BE2C (cell line): ENCODE measurements around the gene SLC35E2B.
A peak's percentile ranks its signal among the peaks of the same experiment; 100 is the strongest.
"Not testable (repeated sequence)": the region's sequence is repeated elsewhere in the genome, so short reads cannot be mapped to it uniquely, and the experiment has no call there.

ENCODE experiments used
- DNase-seq: peaks from one replicate; pipeline ENCODE4 v3.0.0-alpha.2; 2020
- H3K27me3 ChIP-seq: fragments of 250-450 bp; sonication (Bioruptor Pico); 2 replicates; pipeline ENCODE4 v1.5.1; 2020; ENCODE audit warnings: mild to moderate bottlenecking
- H3K36me3 ChIP-seq: fragments of 250-450 bp; sonication (Bioruptor Pico); 2 replicates; pipeline ENCODE4 v1.5.1; 2020; ENCODE audit warnings: mild to moderate bottlenecking
- H3K4me1 ChIP-seq: fragments of 250-450 bp; sonication (Bioruptor Pico); 2 replicates; pipeline ENCODE4 v1.5.1; 2020
- H3K4me3 ChIP-seq: 2 replicates; pipeline ENCODE4 v1.5.1; 2011; ENCODE audit warnings: low read depth, low read length
- H3K9me3 ChIP-seq: fragments of 250-450 bp; sonication (Bioruptor Pico); 2 replicates; pipeline ENCODE4 v1.5.1; 2020
- TF ChIP-seq, protein P1 (sequence below): IDR thresholded peaks from 2 replicates; pipeline ENCODE4 v1.5.1; 2012; ENCODE audit warnings: mild to moderate bottlenecking, low read depth, low read length

Gene SLC35E2B

DNA sequence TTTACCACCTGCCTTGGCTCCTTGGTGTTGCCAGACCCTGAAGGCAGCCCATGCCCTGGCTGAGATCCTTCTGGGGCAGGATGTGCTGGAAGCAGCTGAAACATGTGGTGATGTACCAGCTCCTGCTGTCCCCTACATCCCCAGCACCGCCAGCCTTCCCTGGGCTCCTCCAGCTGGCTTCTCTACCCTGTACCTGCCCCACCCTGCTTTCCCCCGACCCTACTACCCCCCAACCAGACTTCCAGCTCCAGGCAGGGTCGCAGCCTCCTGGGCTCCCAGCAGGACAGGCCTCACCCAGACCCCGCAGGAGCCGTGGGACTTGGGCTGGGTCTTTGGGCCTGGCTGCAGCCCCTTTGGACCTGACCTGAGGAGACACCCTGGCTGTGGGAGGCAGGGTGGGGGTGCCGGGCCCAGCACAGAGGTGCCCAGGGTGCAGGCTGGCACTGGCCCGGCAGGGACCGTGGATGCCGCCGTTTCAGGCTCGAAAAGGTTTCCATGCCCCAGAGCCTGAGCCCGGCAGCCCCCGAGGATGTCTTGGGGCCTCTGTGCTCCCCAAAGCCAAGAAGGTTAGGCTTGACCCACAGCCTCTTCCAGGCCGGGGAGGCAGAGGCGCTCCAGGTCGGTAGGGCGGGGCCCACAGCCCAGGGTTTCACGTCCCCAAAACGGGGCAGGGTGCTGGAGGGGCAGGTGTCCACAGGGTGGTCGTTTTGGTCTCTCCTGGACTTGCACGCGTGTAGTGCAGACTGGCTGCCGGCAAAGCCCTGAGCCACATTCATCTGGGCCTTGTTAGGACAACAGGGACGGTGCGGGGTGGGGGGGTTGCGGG lies 5.0 kb upstream of the SLC35E2B start:
- not testable (repeated sequence) for H3K9me3 ChIP-seq, H3K4me1 ChIP-seq, DNase-seq, H3K4me3 ChIP-seq, H3K27me3 ChIP-seq, H3K36me3 ChIP-seq

DNA sequence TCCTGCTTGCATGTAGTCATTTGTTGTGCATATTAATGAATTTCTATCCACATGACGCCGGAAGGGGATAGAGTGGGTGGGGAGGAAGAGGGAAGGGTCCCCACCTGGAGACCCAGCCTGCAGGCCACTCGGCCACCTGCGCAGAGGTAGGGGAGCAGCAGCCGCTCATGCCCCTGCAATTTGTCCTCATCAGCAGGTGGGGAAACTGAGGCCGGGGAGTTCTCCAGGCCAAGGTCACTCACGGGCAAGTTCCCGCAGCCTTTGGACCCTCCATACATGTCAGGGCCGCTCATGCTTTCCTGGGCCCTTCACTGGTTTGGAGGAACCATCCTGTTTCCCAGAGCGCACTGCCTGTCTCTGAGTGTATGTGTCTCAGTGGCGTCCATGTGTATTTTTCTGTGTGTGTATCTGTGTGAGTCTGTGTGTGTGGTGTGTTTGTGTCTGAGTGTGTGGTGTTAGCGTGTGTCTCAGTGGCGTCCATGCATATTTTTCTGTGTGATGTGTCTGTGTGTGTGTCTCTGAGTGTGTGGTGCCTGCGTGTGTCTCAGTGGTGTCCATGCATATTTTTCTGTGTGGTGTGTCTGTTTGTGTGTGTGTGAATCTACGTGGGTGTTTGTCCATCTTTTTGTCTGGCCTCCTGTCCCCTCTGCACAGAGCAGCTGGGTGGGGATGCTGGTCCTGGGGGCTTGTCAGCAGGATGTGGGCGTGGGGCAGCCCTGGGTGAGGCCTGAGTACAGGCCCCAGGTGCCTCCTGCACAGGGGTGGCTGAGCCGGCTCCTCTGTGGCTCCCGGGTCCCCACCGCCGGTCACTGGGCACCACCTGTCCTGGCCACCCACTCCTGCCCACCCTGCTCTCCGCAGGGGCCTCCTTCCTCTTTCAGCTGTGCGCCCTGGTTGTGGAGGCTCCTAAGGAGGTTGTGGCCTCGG lies 4.1 kb upstream of the SLC35E2B start:
- not testable (repeated sequence) for H3K4me3 ChIP-seq, H3K36me3 ChIP-seq, H3K27me3 ChIP-seq, H3K4me1 ChIP-seq, DNase-seq, H3K9me3 ChIP-seq

DNA sequence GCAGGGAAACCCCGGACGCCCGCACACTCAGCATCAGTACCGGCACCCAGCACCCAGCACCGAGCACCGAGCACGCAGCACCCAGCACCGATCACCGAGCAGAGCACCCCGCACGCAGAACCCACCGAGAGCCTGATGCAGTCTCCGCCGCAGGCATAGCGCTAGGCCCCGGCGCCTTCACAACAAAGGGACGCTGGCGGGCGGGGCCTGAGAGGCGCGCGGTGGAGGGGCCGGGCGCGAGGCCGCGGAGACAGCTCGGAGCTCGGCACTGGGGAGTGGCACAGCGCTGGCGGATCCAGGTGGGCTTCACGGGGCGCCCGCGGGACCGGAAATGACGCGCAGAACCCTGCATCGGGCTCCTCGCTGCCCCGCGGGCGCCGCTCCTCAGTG lies 276 bp downstream of the SLC35E2B start:
- peak; percentile 87 for DNase-seq
- not testable (repeated sequence) for H3K27me3 ChIP-seq, H3K36me3 ChIP-seq, H3K9me3 ChIP-seq, H3K4me1 ChIP-seq
- peak overlapping the region; percentile 63 for H3K4me3 ChIP-seq

DNA sequence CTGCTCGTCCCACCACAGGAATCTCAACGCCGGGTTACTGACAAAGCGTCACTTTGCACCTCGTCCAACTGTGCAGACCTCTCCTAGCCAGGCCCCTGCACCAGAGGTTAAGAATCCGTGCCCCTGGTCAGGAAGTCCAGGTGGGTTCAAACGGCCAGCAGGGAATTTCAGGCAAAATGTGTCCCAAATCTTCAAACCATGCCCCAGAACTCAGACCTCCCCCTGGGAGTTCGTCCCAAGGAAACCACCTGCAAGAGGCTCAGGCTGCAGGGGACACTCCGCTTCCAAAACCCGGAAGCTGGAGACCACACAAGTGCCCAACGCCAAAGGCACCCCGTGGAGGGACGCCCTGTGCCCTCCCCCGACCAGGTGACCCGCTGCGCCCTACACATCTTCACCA lies 1.2 kb downstream of the SLC35E2B start:
- H3K4me1 ChIP-seq, H3K36me3 ChIP-seq, DNase-seq, H3K9me3 ChIP-seq, H3K27me3 ChIP-seq: not testable (repeated sequence)
- peak overlapping the region; percentile 38; the same call in 1 of the 2 replicates for H3K4me3 ChIP-seq

DNA sequence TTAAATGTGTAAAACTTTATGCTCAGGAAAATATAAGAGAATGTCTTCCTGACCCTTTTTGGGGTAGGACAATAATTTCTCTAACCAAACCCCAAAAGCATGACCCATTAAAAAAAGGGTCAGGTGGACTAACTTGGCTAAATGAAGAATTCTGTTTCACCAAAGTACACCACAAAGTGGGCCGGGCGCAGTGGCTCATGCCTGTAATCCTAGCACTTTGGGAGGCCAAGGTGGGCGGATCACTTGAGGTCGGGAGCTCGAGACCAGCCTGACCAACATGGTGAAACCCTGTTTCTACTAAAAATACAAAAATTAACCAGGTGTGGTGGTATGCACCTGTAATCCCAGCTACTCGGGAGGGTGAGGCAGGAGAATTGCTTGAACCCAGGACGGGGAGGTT lies 3.1 kb downstream of the SLC35E2B start:
- H3K4me3 ChIP-seq, H3K27me3 ChIP-seq, H3K9me3 ChIP-seq, H3K36me3 ChIP-seq, H3K4me1 ChIP-seq, DNase-seq: not testable (repeated sequence)

DNA sequence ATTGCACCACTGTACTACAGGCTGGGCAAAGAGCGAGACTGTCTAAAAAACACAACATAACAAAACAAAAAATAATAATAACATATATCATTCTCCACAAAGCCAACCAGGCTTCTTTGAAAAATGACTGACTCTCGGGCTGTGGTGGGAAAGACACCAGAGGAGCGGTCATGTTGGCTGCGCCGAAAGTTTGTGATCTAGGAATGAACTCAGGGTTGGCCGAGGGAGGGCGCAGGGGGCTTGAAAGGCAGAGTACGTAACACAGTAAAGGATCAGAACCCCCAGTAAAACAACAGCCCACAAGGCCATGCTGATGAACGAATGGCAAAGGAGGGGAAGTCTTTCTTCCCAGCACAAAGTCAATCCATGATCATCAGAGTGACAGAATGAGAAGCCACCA lies 4.7 kb downstream of the SLC35E2B start:
- no peak overlapping the region for H3K4me3 ChIP-seq
- no peaks in the 10 kb centered on the region for H3K4me1 ChIP-seq
- TF ChIP-seq, protein P1, sequence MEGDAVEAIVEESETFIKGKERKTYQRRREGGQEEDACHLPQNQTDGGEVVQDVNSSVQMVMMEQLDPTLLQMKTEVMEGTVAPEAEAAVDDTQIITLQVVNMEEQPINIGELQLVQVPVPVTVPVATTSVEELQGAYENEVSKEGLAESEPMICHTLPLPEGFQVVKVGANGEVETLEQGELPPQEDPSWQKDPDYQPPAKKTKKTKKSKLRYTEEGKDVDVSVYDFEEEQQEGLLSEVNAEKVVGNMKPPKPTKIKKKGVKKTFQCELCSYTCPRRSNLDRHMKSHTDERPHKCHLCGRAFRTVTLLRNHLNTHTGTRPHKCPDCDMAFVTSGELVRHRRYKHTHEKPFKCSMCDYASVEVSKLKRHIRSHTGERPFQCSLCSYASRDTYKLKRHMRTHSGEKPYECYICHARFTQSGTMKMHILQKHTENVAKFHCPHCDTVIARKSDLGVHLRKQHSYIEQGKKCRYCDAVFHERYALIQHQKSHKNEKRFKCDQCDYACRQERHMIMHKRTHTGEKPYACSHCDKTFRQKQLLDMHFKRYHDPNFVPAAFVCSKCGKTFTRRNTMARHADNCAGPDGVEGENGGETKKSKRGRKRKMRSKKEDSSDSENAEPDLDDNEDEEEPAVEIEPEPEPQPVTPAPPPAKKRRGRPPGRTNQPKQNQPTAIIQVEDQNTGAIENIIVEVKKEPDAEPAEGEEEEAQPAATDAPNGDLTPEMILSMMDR = no peak
- H3K36me3 ChIP-seq = peaks cover 7% of the 10 kb centered on the region; the same call in 1 of the 2 replicates
- H3K9me3 ChIP-seq = no peaks in the 10 kb centered on the region
- H3K27me3 ChIP-seq = no peaks in the 10 kb centered on the region
- DNase-seq = peak; percentile 1

DNA sequence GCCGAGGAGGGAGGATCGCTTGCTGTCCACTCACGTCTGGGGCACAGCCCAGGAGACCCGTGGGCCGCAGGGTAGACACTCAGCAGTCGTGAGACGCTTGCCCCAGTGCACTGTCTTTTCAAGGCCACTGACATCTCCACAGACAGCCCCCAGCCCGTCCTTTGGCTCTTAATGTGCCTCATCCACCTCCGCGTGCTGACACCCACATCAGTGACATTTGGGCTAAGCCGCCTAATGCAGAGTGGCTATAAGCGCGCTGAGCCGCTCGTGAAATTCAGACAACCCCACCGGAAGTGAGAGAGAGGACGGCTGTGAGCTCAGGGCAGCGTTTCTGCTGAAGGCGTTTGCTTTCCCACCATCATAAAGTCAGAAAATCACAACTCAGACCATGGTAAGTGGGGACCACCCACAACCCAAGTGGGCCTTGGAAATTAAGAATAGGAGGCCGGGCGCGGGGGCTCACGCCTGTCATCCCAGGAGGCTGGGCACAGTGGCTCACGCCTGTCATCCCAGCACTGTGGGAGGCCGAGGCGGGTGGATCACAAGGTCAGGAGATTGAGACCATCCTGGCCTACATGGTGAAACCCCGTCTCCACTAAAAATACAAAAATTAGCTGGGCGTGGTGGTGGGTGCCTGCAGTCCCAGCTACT lies 8.4 kb downstream of the SLC35E2B start:
- DNase-seq = peak; percentile 1
- peaks cover 7% of the 10 kb centered on the region; the same call in 1 of the 2 replicates for H3K36me3 ChIP-seq
- no peaks in the 10 kb centered on the region for H3K9me3 ChIP-seq
- H3K4me1 ChIP-seq = no peaks in the 10 kb centered on the region
- H3K4me3 ChIP-seq = no peak overlapping the region
- TF ChIP-seq, protein P1 = no peak
- H3K27me3 ChIP-seq = no peaks in the 10 kb centered on the region

DNA sequence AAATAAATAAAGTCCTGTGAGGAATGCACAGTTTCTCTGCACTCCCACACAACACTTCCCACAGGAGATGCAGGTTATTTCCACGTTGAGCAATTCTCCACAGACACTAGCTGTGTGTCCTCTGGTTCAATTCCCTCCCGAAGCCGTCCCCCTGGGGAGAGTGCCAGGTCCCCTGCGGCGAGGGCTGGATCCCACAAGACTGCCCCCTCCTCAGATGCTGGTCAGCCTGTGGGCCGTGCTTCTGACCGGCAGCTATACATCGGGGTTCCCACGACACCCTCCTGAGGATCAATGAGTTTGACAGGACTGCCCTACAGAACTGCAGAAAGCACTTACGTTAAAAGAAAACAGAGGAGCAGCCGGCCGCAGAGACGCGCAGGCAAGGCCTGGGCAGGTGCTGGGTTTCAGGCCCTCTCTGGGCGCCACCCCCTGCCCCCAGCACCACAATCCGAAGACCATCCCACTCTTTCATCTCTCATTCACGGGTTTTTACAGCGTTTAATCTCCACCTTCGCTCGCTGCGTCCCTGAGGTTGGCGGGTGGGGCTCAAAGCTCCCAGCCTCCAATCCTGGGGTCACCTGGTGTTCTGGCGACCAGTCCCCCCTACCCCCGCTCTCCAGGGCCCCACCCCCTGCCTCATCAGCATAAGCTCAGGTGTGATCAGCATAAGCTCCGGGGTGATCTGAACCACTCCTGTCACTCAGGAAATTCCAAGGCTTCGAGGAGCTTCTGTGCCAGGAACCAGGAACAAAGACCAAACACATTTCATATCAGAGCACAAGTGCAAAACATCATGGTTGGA lies 9.3 kb downstream of the SLC35E2B start:
- Histone ChIP-seq H3K4me1 (no peaks in the 10 kb centered on the region), H3K9me3 (no peaks in the 10 kb centered on the region), H3K36me3 (peaks cover 7% of the 10 kb centered on the region; the same call in 1 of the 2 replicates), H3K4me3 (no peak overlapping the region), H3K27me3 (no peaks in the 10 kb centered on the region)
- TF ChIP-seq, protein P1 = no peak
- peak; percentile 4 for DNase-seq
